Common myeloid progenitor, CD34-positive (primary cell): ENCODE results near the gene SORBS1.

Experiments
- CTCF ChIA-PET: fragments of 350-600 bp; sonication (Branson Sonifier 250); formaldehyde crosslinking; loops from one replicate; lab custom pipeline; 2021; ENCODE audit warnings: antibody characterized with exemption; lab: Charles Lee
- POLR2A ChIA-PET: fragments of 350-600 bp; sonication (Branson Sonifier 250); formaldehyde crosslinking; loops from one replicate; lab custom pipeline; 2021; ENCODE audit warnings: antibody characterized with exemption; lab: Charles Lee
- DNase-seq, 3 donors: peaks; one replicate each; pipeline versions ENCODE4 v3.0.0 to v3.0.0-alpha.2; 2013
- H3K27ac ChIP-seq, 2 experiments: 1 replicate in 1 of 2; 2 replicates in 1 of 2; pipeline ENCODE4 v1.7.0; 2013; ENCODE audit warnings: inconsistent platforms in 2 of 2, low read length in 2 of 2, mild to moderate bottlenecking in 2 of 2, low read depth in 1 of 2, moderate library complexity in 1 of 2; ENCODE audit not compliant: severe bottlenecking in 2 of 2, insufficient read depth in 1 of 2, poor library complexity in 1 of 2
- H3K27me3 ChIP-seq, 5 experiments: replicated peaks in 2 of 5; 1 replicate in 3 of 5; 2 replicates in 2 of 5; pipeline versions ENCODE4 v1.6.1 to v1.7.0; 2013; ENCODE audit warnings: low read length in 4 of 5, mild to moderate bottlenecking in 2 of 5, moderate library complexity in 2 of 5, inconsistent platforms in 1 of 5; ENCODE audit not compliant: insufficient read depth in 5 of 5, control insufficient read depth in 4 of 5
- H3K36me3 ChIP-seq, 4 experiments: 1 replicate in 2 of 4; 2 replicates in 2 of 4; pipeline versions ENCODE4 v1.6.1 to v1.7.0; 2013; ENCODE audit warnings: low read length in 3 of 4, control low read depth in 1 of 4, mild to moderate bottlenecking in 1 of 4; ENCODE audit not compliant: control insufficient read depth in 4 of 4, insufficient read depth in 4 of 4
- H3K4me1 ChIP-seq, 4 experiments: 1 replicate in 3 of 4; 2 replicates in 1 of 4; pipeline versions ENCODE4 v1.6.1 to v1.7.1; 2013; ENCODE audit warnings: low read length in 3 of 4, mild to moderate bottlenecking in 3 of 4, control low read depth in 1 of 4, inconsistent platforms in 1 of 4, moderate library complexity in 1 of 4; ENCODE audit not compliant: control insufficient read depth in 4 of 4, insufficient read depth in 4 of 4; ENCODE audit errors: control extremely low read depth in 1 of 4
- H3K4me3 ChIP-seq, 7 experiments: 1 replicate in 4 of 7; 2 replicates in 3 of 7; pipeline versions ENCODE4 v1.5.1 to v1.7.0; 2013; ENCODE audit warnings: mild to moderate bottlenecking in 7 of 7, low read length in 6 of 7, moderate library complexity in 6 of 7, inconsistent platforms in 2 of 7, low read depth in 2 of 7, control low read depth in 1 of 7; ENCODE audit not compliant: insufficient read depth in 4 of 7, control insufficient read depth in 1 of 7; ENCODE audit errors: extremely low read depth in 1 of 7
- H3K9me3 ChIP-seq, 5 experiments: 1 replicate in 4 of 5; 2 replicates in 1 of 5; pipeline versions ENCODE4 v1.6.1 to v1.7.1; 2013; ENCODE audit warnings: low read length in 4 of 5, mild to moderate bottlenecking in 2 of 5, inconsistent platforms in 1 of 5, low read depth in 1 of 5, moderate library complexity in 1 of 5; ENCODE audit not compliant: control insufficient read depth in 4 of 5, insufficient read depth in 2 of 5; ENCODE audit errors: control extremely low read depth in 1 of 5
- WGBS: methylation state at CpG from one replicate; pipeline ENCODE4 v1.1.5; 2013; ENCODE audit not compliant: insufficient coverage; 5-methylcytosine and 5-hydroxymethylcytosine counted together

Gene SORBS1

GRCh38 chr10:95560278-95561176 is 644 bp downstream of the SORBS1 start:
- H3K9me3 ChIP-seq = no peaks in the 10 kb centered on the region
- no peaks in the 10 kb centered on the region for H3K36me3 ChIP-seq
- H3K4me3 ChIP-seq = peak overlapping the region; percentile 58 to 97 (median 84)
- peaks cover 0 to 6% (median 2%) of the 10 kb centered on the region in 5 experiments for H3K27me3 ChIP-seq
- ChIA-PET POLR2A (no interaction called here), CTCF (no interaction called here)
- H3K4me1 ChIP-seq = peaks cover 0 to 14% (median 8%) of the 10 kb centered on the region in 4 experiments
- peak; percentile 18 to 63 (median 57) for DNase-seq
- 8% methylated on average over 38 of the region's 48 CpGs for WGBS
- peak overlapping the region in 1 of 2 experiments; percentile 49 for H3K27ac ChIP-seq

- 92% methylated on average over 4 of the region's 10 CpGs for WGBS
- ChIA-PET CTCF (no interaction called here), POLR2A (interaction anchor here (0.6 kb wide), 1 partner anchor 8 kb away, joined by 3 read pairs; no protein-coding TSS in a partner anchor)
Observed at GRCh38 chr10:95559896-95560277, 1.3 kb downstream of the SORBS1 start.

GRCh38 chr10:95559471-95559870 is 1.7 kb downstream of the SORBS1 start:
- Histone ChIP-seq H3K36me3 (no peaks in the 10 kb centered on the region), H3K27ac (no peak overlapping the region), H3K4me3 (no peak overlapping the region), H3K9me3 (no peaks in the 10 kb centered on the region), H3K4me1 (peaks cover 0 to 14% (median 8%) of the 10 kb centered on the region in 4 experiments), H3K27me3 (peaks cover 0 to 6% (median 2%) of the 10 kb centered on the region in 5 experiments)
- CTCF ChIA-PET = no interaction called here
- POLR2A ChIA-PET = interaction anchor here (0.6 kb wide), 1 partner anchor 8 kb away, joined by 3 read pairs; no protein-coding TSS in a partner anchor
- no peak for DNase-seq
- 83% methylated on average over 4 of the region's 4 CpGs for WGBS

More at GRCh38 chr10:95559896-95560277, 1.3 kb downstream of the SORBS1 start:
- H3K27ac ChIP-seq = no peak overlapping the region
- no peaks in the 10 kb centered on the region for H3K36me3 ChIP-seq
- no peak for DNase-seq
- peaks cover 0 to 6% (median 2%) of the 10 kb centered on the region in 5 experiments for H3K27me3 ChIP-seq
- no peaks in the 10 kb centered on the region for H3K9me3 ChIP-seq
- H3K4me3 ChIP-seq = peak overlapping the region in 3 of 7 experiments; percentile 82 to 97 (median 89)
- peaks cover 0 to 14% (median 8%) of the 10 kb centered on the region in 4 experiments for H3K4me1 ChIP-seq

- ChIA-PET CTCF (interaction anchor here (1.3 to 1.6 kb wide), 2 partner anchors 10 to 128 kb away, joined by 3 to 7 read pairs; no protein-coding TSS in a partner anchor), POLR2A (no interaction called here)
- Histone ChIP-seq H3K9me3 (no peaks in the 10 kb centered on the region), H3K36me3 (no peaks in the 10 kb centered on the region), H3K4me1 (peaks cover 0 to 14% (median 8%) of the 10 kb centered on the region in 4 experiments), H3K27me3 (peaks cover 0 to 6% (median 2%) of the 10 kb centered on the region in 5 experiments), H3K4me3 (no peak overlapping the region), H3K27ac (no peak overlapping the region)
- DNase-seq = no peak
- WGBS = 100% methylated on average over 1 of the region's 1 CpG
Observed at GRCh38 chr10:95558593-95559320, 2.4 kb downstream of the SORBS1 start.

GRCh38 chr10:95556994-95557767 is 4.0 kb downstream of the SORBS1 start:
- Histone ChIP-seq H3K9me3 (peaks cover 0 to 4% (median 0%) of the 10 kb centered on the region in 5 experiments), H3K27me3 (peaks cover 0 to 6% (median 2%) of the 10 kb centered on the region in 5 experiments), H3K4me1 (peaks cover 0 to 14% (median 8%) of the 10 kb centered on the region in 4 experiments), H3K36me3 (no peaks in the 10 kb centered on the region), H3K4me3 (no peak overlapping the region), H3K27ac (no peak overlapping the region)
- ChIA-PET POLR2A (no interaction called here), CTCF (interaction anchor here (1.3 to 1.6 kb wide), 2 partner anchors 8 to 98 kb away, joined by 4 to 7 read pairs; no protein-coding TSS in a partner anchor)
- WGBS = 90% methylated on average over 8 of the region's 8 CpGs
- no peak for DNase-seq

GRCh38 chr10:95553674-95554073 is 7.5 kb downstream of the SORBS1 start:
- Histone ChIP-seq H3K9me3 (peaks cover 0 to 4% (median 0%) of the 10 kb centered on the region in 5 experiments), H3K4me3 (no peak overlapping the region), H3K27ac (no peak overlapping the region), H3K27me3 (peaks cover 0 to 2% (median 0%) of the 10 kb centered on the region in 5 experiments), H3K4me1 (no peaks in the 10 kb centered on the region), H3K36me3 (no peaks in the 10 kb centered on the region)
- ChIA-PET CTCF (no interaction called here), POLR2A (no interaction called here)
- WGBS = no CpG with 5 or more reads among the region's 4 CpGs
- DNase-seq = no peak
